Measurements from ENCODE around the gene EPHA2.

DNA sequence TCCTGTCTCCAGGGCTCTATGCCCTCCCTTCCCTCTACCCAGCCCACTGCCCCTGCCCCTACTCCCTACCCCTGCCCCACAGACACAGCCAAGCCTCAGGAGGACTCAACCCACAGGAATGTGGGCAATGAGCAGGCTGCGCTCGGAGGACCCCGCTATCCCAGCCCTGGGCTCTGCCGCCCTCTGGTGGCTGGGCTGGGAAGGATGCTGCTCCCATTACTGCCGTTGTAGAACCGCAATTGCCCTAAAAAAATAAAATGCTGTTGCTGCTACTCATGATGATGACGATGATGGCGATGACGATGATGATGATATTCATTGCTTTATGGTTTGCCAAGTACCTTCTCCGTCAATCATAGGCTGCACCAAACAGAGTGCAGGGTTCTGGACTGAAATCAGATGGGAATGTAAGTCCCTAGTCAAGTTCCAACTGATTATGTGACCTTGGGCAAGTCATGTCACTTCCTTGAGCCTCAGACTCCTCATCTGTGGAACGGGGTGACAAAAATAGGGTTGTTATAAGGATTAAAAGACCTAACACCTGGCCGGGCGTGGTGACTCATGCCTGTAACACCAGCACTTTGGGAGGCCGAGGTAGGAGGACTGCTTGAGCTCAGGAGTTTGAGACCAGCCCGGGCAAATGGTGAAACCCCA is 32.0 kb upstream of the EPHA2 start:
- no peak for TF ChIP-seq POLR2A (IDR thresholded peaks at IDR 0.05; ENCODE audit: low read depth, low read length)
- no peak for TF ChIP-seq TAF1 (IDR thresholded peaks at IDR 0.05; ENCODE audit: borderline replicate concordance, low read depth, low read length)
